ENCODE measurements around the gene SUN2. TPM values are rescaled to one million over a fixed set of nuclear protein-coding genes. Genes with fewer than 3 reads are reported as not detected.

Gene SUN2
- total RNA-seq, 1 experiment from 2014 or later, result 169 TPM

GRCh38 chr22:38716826-38717225 lies 39.0 kb downstream of the SUN2 start:
- POLR2A ChIA-PET (ENCODE audit: unreplicated experiment), result no interaction called here

GRCh38 chr22:38716271-38716670 lies 39.5 kb downstream of the SUN2 start:
- H3K9me3 ChIP-seq (ENCODE audit: insufficient read depth, low read depth), result no peaks in the 10 kb centered on the region
- DNase-seq, result no peak
- no peak for TF ChIP-seq EZH2 (IDR thresholded peaks at IDR 0.05; ENCODE audit: low read depth)
- no peak for TF ChIP-seq CTCF (conservative IDR thresholded peaks at IDR 0.05)
- H2AFZ ChIP-seq, result no peak overlapping the region
- H3K27me3 ChIP-seq (ENCODE audit: insufficient read depth, low read depth), result no peaks in the 10 kb centered on the region
- H3K4me3 ChIP-seq, result no peak overlapping the region
- no peaks in the 10 kb centered on the region for H3K9me2 ChIP-seq (ENCODE audit: insufficient read depth)
- H3F3A ChIP-seq (ENCODE audit: insufficient read depth, low read depth), result peaks cover 37% of the 10 kb centered on the region
- intact Hi-C loops (cut with micrococcal nuclease; ENCODE audit: unreplicated experiment), result no loop called here
- H4K20me1 ChIP-seq (ENCODE audit: insufficient read depth), result peaks cover 82% of the 10 kb centered on the region
- H3K4me2 ChIP-seq, result no peak overlapping the region
- ChIA-PET CTCF (no interaction called here), POLR2A (ENCODE audit: unreplicated experiment) (no interaction called here)
- peaks cover 40% of the 10 kb centered on the region for H3K36me3 ChIP-seq (ENCODE audit: low read depth)
- H3K79me2 ChIP-seq (ENCODE audit: low read depth), result peaks cover 83% of the 10 kb centered on the region
- no peak overlapping the region for H3K27ac ChIP-seq
- no TSS peak for BruUV-seq (replicated peaks)
- H3K4me1 ChIP-seq (replicated peaks; ENCODE audit: insufficient read depth), result peaks cover 24% of the 10 kb centered on the region

More at GRCh38 chr22:38716826-38717225, 39.0 kb downstream of the SUN2 start:
- H2AFZ ChIP-seq, result no peak overlapping the region
- no peaks in the 10 kb centered on the region for H3K9me2 ChIP-seq (ENCODE audit: insufficient read depth)
- no TSS peak for BruUV-seq (replicated peaks)
- DNase-seq, result no peak
- intact Hi-C loops (cut with micrococcal nuclease; ENCODE audit: unreplicated experiment), result no loop called here
- H3K4me3 ChIP-seq, result no peak overlapping the region
- CTCF ChIA-PET, result interaction anchor here (2.0 kb wide), 1 partner anchor 9 kb away, joined by 4 read pairs; no protein-coding TSS in a partner anchor
- H3K9me3 ChIP-seq (ENCODE audit: insufficient read depth, low read depth), result no peaks in the 10 kb centered on the region
- H3K79me2 ChIP-seq (ENCODE audit: low read depth), result peaks cover 81% of the 10 kb centered on the region
- peaks cover 82% of the 10 kb centered on the region for H4K20me1 ChIP-seq (ENCODE audit: insufficient read depth)
- H3F3A ChIP-seq (ENCODE audit: insufficient read depth, low read depth), result peaks cover 37% of the 10 kb centered on the region
- TF ChIP-seq EZH2 (IDR thresholded peaks at IDR 0.05; ENCODE audit: low read depth) (no peak), CTCF (conservative IDR thresholded peaks at IDR 0.05) (no peak)
- no peak overlapping the region for H3K27ac ChIP-seq
- H3K36me3 ChIP-seq (ENCODE audit: low read depth), result peaks cover 40% of the 10 kb centered on the region
- peaks cover 23% of the 10 kb centered on the region for H3K4me1 ChIP-seq (replicated peaks; ENCODE audit: insufficient read depth)
- H3K27me3 ChIP-seq (ENCODE audit: insufficient read depth, low read depth), result no peaks in the 10 kb centered on the region
- no peak overlapping the region for H3K4me2 ChIP-seq

GRCh38 chr22:38715852-38716251 lies 39.9 kb downstream of the SUN2 start:
- CTCF ChIA-PET, result no interaction called here
- Histone ChIP-seq H3K4me2 (no peak overlapping the region), H3K27me3 (ENCODE audit: insufficient read depth, low read depth) (no peaks in the 10 kb centered on the region), H3K4me1 (replicated peaks; ENCODE audit: insufficient read depth) (peaks cover 29% of the 10 kb centered on the region), H3K9me2 (ENCODE audit: insufficient read depth) (no peaks in the 10 kb centered on the region), H4K20me1 (ENCODE audit: insufficient read depth) (peaks cover 82% of the 10 kb centered on the region), H3F3A (ENCODE audit: insufficient read depth, low read depth) (peaks cover 38% of the 10 kb centered on the region), H3K27ac (no peak overlapping the region), H2AFZ (no peak overlapping the region), H3K79me2 (ENCODE audit: low read depth) (peaks cover 83% of the 10 kb centered on the region), H3K4me3 (no peak overlapping the region), H3K9me3 (ENCODE audit: insufficient read depth, low read depth) (no peaks in the 10 kb centered on the region), H3K36me3 (ENCODE audit: low read depth) (peaks cover 43% of the 10 kb centered on the region)
- POLR2A ChIA-PET (ENCODE audit: unreplicated experiment), result no interaction called here
- TF ChIP-seq CTCF (conservative IDR thresholded peaks at IDR 0.05), result no peak
- no peak for TF ChIP-seq EZH2 (IDR thresholded peaks at IDR 0.05; ENCODE audit: low read depth)
- DNase-seq, result no peak
- no TSS peak for BruUV-seq (replicated peaks)
- intact Hi-C loops (cut with micrococcal nuclease; ENCODE audit: unreplicated experiment), result no loop called here

All from PC-9 (cell line).